HG03139 (cell line): ENCODE measurements around the gene SORBS1.
A peak's percentile ranks its signal among the peaks of the same experiment; 100 is the strongest.

Experiments used
- ATAC-seq: cut with Tn5 transposase; IDR thresholded peaks from one replicate; pipeline ENCODE4 v1.9.1; 2021; ENCODE audit not compliant: unreplicated experiment

SORBS1 gene

DNA sequence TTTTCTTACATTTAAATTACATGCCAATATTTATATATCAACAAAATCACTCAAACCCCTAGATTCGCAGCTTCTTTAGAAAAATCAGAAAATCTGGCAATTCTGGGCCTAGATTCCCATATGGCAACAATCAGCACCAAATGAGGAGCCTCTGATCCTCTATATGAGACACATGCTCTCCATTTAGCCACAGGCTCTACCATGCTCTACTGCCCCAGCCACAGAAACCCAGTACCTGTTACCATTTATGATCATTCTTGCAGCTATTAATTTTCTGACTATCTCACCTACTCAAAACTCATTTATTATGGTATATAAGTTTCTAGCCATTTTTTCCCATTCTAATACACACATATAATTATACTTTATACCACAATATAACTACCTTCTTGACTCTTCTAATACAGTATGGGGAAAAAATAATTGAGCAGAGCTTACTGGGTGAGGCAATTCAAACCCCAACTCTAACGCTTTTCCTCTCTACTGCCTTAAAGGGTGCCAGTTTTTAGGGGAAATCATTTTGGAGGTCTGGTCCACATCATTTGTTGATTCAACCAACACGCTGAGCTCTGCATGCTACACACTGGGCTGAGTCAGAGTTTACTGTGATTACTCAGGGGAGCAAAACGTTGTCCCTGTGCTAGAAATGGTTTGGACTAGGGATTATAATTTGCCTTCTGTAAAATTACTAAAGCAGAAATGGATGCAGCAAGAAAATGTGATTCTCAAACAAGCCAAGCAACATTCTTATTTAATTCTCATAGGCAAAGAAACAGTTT, 281.9 kb downstream of the SORBS1 start:
- ATAC-seq = no peak

DNA sequence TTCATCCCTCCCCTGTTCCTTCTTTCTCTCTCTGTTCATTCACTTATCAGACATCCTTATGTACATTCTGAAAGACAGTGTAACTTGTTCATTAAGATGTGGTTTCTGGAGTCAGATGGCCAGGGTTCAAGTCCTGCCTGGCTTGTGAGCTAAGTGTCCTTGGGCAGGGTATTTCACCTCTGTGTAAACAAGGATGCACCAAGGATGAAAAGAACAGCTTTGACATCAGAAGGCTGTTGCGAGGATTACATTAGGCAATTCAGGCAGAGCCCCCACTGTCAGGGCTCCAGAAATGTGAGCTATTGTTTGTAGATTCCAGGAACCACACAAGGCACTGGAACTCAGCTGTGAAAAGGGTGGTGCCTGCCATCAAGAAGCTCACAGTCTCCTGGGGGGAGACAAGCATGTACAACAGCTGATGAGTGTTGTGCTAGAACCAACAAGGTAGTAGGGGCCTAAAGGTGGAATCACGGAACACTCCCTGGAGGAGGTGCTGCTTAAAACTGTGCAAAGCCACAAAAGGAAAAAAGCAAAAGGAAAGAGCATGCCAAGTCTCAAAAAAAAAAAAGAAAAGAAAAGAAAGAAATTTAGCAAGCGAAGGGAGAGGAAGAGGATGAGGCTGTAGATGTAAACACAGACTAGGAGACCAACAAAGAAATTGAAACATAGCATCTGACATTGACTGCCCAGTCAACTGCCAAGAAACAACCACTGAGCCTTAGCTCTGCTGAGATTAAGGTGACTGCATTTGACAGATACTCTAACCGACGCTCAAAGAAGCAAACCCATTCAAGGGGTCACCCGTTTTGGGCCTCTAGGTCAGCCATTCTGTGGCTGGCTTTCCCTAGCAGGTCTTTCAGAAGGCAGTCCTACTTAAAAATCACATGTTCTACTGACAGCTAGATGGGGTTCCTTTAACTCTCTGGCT, 282.8 kb downstream of the SORBS1 start:
- ATAC-seq = no peak

DNA sequence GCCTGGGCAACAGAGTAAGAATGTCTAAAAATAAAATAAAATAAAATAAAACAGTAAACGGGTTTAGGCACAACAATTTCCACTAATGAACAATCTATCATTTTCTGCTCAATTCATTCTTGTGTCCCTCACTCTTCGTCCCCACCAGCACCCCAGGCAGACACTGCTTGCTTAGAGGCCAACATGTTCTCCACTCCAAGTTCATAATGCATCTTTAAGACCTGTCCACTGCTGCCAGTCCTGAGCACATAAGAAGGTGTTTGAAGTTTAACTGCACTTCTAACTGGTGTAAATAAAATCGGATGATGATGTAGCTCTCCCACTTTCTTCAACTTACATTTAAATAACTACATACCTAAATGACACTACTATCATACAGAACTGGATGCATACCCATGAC, 283.6 kb downstream of the SORBS1 start:
- no peak for ATAC-seq

DNA sequence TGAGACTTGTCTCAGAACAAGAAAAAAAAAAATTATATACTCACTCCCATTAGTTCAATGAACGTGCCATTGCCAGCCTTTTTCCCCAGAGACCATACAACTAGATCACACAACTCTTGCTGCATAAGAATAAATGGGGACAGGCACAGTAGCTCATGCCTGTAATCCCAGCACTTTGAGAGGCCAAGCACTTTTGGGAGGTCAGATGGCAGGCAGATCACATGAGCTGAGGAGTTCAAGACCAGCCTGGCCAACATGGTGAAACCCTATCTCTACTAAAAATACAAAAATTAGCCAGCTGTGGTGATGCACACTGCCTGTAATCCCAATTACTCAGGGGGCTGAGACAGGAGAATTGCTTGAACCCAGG, 284.0 kb downstream of the SORBS1 start:
- no peak for ATAC-seq

DNA sequence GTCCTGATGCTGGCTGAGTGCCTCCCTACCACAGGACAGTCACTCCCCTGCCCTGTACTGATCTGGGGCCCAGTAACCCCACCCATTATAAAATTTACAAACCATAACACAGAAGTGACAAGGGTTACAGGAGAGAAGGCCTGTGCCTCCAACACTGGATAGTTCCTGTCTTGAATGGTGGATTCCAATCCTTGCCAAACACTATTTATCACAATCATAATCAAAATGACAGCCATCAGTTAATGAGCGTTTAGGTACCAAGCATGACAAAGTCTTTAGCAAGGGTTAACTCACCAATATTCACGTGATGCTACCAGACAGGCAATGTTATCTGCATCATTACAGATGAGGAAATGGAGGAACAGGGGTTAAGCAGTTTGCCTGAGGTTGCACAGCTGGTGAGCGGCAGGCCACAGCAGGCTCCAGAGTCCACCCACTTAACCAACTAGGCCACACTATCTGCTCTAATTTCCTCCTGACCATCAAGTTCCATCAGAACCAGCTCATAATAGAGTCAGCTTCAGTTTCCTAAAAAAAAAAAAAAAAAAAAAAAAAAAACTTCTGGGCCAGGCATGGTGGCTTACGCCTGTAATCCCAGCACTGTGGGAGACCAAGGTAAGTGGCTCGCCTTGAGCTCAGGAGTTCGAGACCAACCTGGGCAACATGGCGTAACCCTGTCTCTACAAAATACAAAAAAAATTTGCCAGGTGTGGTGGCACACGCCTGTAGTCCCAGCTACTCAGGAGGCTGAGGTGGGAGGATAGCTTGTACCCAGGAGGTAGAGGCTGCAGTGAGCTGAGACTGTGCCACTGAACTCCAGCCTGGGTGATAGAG, 284.6 kb downstream of the SORBS1 start:
- no peak for ATAC-seq

DNA sequence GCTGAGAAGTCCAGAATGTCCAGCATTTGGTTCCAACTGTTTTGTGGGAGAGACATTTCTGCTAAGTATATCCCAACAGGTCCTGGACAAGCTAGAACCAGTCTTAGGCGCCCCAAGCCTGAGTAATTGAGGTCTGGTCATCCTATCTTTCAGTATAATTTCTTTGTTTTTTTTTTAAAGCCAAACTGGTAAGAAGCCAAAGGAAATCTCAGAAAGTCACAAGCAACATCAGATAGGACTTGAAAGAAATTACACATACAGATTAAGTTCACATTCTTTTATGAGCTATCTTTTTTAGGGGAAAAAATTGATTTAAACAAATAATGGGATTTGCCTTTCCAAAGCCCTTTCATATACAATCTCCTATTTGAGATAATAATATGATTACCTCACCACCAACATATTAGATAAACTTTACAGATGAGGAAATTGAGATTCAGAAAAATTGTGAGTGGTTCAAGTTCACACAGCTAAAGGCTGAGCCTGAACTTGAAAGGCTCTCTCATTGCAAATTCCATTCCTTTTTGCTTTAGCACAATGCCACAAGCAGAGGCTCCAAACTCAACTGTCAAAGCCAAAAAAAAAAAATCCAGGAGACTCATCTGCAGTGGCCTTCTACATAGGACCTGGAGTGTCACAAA, 285.3 kb downstream of the SORBS1 start:
- no peak for ATAC-seq

DNA sequence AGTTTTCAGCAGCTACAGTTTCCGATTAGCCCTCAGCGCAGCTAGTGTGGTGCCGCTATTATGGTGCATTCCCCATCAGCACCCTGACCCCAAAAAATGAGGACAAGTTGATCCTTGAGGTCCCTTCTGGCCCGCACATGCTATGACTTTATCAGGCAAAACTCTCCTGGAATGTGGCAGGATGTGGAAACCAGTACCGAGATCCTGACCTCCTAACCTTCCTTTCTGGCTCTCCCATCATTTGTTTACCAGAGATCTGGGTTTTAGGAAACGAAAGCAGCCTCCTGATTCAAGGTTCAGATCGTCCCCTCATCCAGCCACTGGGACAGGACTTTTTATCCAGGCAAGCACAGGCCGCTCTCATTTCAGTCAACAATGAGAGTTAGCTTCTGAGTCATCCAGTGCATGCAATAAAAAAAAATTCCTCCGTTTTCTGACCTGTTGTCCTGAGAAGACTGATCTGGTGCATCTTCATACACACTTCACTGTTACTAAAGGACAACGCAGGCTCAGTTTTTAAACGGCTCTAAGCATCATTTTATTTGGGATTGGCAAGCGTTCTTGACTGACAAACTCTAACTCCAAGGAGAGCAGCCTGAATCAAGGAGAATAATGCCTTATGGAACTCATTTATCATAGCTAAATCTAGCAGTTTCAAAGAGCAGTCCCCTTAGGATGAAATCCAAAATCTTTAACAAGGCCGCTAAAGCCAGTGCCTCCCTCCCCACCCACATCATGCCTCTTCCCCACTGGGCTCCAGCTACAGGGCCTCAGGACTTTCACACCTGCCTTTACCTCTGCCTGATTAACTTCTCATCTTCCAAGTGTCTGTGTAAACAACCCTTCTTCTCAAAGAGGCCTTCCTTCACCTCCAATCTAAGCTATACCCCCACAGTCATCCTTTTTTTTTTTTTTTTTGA, 287.5 kb downstream of the SORBS1 start:
- no peak for ATAC-seq

DNA sequence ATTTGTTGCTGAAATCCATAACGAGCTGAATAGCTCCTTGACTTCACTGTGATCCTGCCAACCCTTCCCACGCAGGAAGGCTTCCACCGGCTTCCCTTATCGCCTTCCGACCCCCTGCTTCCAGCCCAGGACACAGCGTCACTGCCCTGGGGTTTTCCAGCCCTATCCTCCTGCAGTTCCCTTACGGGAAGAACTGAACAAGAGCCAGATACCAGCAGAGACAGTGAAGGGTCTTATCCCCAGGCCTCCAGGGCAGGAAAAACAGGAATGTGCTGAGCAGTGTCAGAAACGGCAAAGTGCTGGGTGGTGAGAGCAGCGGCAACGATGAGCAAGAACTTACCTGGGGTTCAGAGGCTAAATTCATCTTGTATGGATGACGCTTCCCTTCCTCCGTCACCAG, 292.7 kb downstream of the SORBS1 start:
- ATAC-seq = no peak

DNA sequence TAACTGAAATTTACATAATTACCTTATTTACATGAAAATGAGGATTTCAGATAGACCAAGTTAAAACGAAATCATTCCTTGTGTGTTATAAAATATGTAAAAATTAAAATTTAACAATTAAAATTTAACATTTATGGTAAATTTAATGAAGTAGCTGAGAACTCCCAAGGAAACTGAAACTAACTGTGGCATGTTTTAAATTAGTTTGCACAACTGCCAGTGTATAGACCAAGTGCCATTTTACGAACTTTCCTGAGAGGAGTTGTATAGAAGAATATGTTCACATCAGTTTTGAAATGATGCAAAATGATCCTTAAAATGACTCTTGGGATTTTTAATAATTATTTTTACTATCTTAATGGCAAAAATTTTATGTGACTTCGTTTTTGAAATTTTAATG, 293.9 kb downstream of the SORBS1 start:
- ATAC-seq = no peak

DNA sequence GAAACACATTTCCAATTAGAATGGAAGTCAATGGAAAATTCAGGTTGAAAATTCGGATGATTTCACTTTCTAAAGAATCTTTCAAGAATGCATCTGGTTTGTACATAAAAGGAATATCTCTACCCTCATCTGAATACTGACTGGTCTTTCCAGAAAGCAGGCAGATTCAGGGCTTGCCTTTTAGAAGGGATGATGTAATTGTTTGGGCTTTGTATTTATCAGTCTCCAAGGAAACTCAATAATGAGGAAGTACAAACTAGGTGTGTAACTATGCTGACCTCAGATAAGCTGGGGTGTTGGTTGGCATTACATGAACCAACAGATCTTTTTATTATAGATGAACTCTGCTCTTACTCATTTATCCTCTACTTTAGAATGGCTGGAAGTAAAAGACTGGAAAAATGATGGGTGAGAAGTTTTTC, 294.5 kb downstream of the SORBS1 start:
- ATAC-seq = peak; percentile 63

DNA sequence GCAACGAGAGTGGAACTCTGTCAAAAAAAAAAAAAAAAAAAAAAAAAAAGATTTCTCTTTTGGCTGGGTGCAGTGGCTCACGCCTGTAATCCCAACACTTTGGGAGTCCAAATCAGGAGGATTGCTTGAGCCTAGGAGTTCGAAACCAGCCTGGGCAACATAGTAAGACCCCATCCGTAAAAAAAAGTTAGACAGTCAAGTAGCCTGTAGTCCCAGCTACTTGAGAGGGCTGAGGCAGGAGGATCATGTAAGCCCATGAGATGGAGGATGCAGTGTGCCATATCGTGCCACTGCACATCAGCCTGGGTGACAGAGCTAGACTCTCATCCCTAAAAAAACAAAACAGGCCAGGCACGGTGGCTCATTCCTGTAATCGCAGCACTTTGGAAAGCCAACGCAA, 295.6 kb downstream of the SORBS1 start:
- ATAC-seq = no peak

DNA sequence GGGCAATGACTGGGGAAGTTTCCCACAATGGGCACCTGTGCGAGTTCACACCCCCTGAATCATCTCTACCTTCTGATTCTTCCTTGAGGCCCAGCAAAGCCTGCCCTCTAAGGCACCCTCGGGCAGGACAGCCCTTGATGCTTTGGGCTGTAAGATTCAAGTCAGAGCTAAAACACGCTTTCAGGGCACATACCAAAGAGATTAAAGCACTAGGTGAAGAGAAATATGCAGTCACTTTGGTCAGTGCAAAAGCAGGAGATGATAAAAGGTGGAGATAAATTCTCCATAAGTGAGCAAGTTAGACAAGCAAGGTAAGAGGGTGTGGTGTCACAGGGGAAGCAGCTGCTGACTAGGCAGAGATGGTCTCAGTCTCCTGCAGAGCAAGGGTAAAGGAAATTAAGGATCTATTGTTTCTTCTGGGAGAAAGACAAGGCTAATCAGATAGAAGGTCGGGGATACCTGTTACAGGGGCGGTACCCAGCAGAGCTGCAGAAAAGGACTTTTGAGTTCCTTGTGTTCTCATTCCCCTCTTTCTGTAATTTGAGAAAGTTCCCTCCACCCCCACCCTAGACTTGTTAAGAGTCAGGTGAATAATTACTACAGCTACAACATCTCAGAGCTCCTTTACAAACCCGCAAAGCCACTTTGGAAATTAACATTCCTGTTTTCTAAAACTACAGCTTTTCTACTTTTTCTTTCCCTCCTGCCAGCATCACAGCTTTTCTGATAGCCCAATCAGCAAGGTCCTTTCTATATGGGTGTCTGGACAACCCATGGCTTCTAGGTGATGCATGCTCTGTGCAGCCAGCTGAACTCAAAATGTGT, 296.7 kb downstream of the SORBS1 start:
- no peak for ATAC-seq

DNA sequence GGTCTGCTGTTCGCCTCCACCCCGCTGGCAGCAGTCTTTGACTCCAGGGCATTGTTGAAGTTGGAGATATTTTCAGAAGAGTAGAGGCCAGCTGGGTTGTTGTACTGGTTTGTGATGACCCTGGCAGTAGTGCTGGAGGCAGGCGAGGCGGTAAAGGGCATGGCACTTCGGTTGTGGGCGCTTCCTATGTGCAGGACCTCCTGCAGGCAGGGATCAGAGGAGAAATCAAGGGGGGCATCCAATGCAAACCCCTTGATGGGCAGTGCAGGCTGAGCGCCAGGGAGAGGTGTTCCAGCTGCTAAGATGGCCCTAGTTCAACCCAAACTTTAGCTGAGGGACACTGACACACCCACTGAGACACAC, 297.3 kb downstream of the SORBS1 start:
- no peak for ATAC-seq

DNA sequence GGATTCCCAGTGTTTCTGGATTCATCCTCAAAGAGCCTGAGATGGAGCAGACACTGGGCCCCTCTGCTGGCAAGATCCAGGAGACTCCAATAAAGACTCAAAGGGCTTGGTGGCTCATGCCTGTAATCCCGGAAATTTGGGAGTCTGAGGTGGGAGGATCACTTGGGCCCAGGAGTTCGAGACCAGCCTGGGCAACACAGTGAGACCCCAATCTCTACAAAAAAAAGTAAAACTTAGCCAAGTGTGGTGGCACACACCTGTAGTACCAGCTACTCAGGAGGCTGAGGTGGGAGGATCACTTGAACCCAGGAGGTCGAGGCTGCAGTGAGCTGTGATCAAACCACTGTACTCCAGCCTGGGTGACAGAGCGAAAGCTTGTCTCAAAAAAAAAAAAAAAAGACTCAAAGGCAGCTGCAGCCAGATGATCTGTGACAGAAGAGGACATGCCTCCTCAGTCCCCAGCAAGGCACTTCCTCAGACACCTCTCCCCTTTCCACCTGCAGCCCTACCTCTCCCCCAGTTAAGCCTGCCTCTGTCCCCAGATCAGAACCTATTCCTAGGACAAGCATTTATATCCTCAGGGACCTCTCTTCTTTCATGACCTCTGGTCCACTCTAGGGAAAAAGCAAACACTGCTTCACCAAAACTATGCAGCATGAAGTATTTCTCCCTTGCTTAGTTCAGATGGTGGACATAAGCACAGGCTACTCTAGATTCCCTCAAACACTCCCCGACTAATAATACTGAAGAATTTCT, 298.2 kb downstream of the SORBS1 start:
- ATAC-seq = no peak

DNA sequence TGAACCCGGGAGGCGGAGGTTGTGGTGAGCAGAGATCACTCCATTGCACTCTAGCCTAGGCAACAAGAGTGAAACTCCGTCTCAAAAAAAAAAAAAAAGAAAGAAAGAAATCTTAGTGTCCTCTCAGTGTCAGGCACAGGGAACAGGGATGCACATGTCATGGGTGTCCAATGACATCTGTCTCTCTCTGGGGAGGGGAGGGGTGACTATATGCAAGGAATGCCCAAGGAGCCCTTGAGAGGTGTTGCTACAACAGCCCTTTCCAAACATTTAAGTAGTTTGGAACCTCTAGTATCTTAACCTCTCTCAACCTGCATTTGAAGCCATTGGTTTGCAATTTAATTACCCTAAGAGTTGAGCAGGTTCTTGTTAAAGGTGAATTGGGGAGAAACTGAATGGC, 299.2 kb downstream of the SORBS1 start:
- no peak for ATAC-seq
